Activated CD4-positive, alpha-beta T cell treated with anti-CD3 and anti-CD28 coated beads, Interleukin-2, amount 10 ng/mL, durations not matched to agents 7 days and 5 days (primary cell): Measurements from ENCODE around the gene NCAN. TPM values are rescaled to one million over a fixed set of nuclear protein-coding genes. Genes with fewer than 3 reads are reported as not detected.
A peak's percentile ranks its signal among the peaks of the same experiment; 100 is the strongest.
"Not testable (repeated sequence)": the region's sequence is repeated elsewhere in the genome, so short reads cannot be mapped to it uniquely, and the experiment has no call there.

Experiments used
- CTCF ChIA-PET: fragments of 350-600 bp; sonication (Branson Sonifier 250); formaldehyde crosslinking; loops from one replicate; lab custom pipeline; 2021; ENCODE audit warnings: antibody characterized with exemption; lab: Charles Lee
- POLR2A ChIA-PET: fragments of 350-600 bp; sonication (Branson Sonifier 250); formaldehyde crosslinking; loops from one replicate; lab custom pipeline; 2021; ENCODE audit warnings: antibody characterized with exemption; lab: Charles Lee
- DNase-seq: peaks from one replicate; pipeline ENCODE4 v3.0.0-alpha.2; 2020
- H3K27ac Mint-ChIP-seq: one replicate; pipeline ENCODE4 v1.8.0; 2021; ENCODE audit warnings: mild to moderate bottlenecking, moderate library complexity, mixed read lengths
- H3K27me3 Mint-ChIP-seq: one replicate; pipeline ENCODE4 v1.8.0; 2021; ENCODE audit warnings: mixed read lengths
- H3K36me3 Mint-ChIP-seq: one replicate; pipeline ENCODE4 v1.8.0; 2021; ENCODE audit warnings: low read depth, mixed read lengths
- H3K4me1 Mint-ChIP-seq: one replicate; pipeline ENCODE4 v1.8.0; 2021; ENCODE audit warnings: mixed read lengths
- H3K4me3 Mint-ChIP-seq: one replicate; pipeline ENCODE4 v1.8.0; 2021; ENCODE audit warnings: mild to moderate bottlenecking, moderate library complexity, mixed read lengths
- H3K9me3 Mint-ChIP-seq: one replicate; pipeline ENCODE4 v1.8.0; 2021; ENCODE audit warnings: mixed read lengths
- total RNA-seq, 2 experiments: library from RNA; stranded (reverse); gene quantifications; one replicate each; pipeline ENCODE4 v1.2.3, GENCODE V29; 2021

The NCAN gene
- total RNA-seq, result not detected

DNA sequence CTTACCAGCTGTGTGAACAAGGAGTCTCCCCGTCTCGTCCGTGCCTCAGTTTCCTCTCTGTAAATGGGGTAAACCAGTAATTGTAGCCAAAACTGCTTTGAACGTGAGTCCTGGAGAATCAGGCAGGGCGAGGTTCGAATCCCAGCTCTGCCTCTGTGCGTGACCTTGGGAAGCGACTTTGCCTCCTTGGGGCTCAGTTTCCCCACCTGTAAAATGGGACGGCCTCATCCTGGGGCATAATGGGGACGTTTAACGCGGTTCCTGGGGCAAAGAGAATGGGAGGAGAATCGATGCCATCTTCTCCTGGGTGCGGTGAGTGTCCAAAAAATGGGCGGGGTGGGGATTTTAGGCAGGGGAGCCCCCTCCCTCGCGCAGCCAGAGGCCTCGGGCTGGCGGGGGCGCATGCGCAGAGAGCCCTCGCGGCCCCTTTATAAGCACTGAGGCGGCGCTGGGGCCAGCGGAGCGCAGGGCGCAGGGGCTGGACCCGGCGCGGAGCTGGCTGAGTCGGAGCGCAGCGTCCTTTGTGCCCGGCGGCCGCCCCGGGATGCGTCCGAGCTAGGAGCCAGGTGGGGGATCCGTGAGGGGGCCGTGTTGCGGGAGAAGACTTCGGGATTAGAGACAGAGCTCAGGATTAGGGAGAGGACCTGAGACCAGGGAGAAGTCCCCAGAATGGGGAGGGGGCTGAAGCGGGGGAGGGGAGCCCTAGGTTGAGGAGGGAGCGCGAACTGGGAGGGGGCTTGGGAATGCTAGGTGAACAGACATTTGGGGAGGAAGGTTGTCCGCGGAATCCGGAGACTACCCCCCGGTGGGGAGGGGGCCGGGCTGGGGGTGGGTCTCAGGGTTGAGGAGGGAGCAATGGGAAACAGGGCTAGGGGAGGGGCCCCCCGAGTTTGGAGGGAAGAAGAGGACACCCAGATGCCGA lies at the start of gene NCAN:
NCAN (plus strand) TSS at position 460 of the 922 bp plus-strand sequence. CDS start 4,996 bp downstream, outside the sequence.
- peaks cover 2% of the 10 kb centered on the region for H3K36me3 Mint-ChIP-seq
- H3K27ac Mint-ChIP-seq, result no peak within 1 kb of the TSS
- H3K9me3 Mint-ChIP-seq, result peaks cover 4% of the 10 kb centered on the region
- ChIA-PET POLR2A (no interaction called here), CTCF (no interaction called here)
- H3K27me3 Mint-ChIP-seq, result peaks cover 34% of the 10 kb centered on the region
- peaks cover 14% of the 10 kb centered on the region for H3K4me1 Mint-ChIP-seq
- DNase-seq, result no peak
- no peak within 1 kb of the TSS for H3K4me3 Mint-ChIP-seq

DNA sequence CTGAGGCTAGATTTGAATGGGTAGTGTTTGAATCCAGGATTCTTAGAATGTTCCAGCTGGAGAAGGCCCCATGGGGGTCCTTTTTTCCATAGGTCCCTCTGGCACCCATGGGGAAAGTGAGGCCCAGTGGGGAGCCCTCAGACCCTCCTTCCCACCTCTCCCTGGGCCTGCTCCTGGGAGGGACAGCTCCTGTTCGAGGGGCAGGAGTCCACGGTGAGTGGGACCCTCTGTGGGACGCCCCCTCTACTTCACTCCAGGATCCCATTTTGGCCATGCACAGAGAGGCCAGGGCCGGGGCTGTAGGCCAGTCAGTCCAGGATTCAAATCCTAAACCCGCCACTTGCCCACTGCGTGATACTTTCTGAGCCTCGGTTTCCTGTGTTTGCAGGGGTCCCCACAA lies 49.3 kb upstream of the NCAN start:
- ChIA-PET CTCF (interaction anchor here (0.6 kb wide), 1 partner anchor 785 kb away, joined by 3 read pairs; no protein-coding TSS in a partner anchor), POLR2A (no interaction called here)
- Mint-ChIP-seq H3K27me3 (no peaks in the 10 kb centered on the region), H3K4me3 (no peak overlapping the region), H3K27ac (no peak overlapping the region), H3K4me1 (peaks cover 2% of the 10 kb centered on the region), H3K36me3 (peaks cover 2% of the 10 kb centered on the region), H3K9me3 (no peaks in the 10 kb centered on the region)
- no peak for DNase-seq

GRCh38 chr19:19165396-19165795 lies 46.4 kb upstream of the NCAN start:
- H3K27me3 Mint-ChIP-seq, result no peaks in the 10 kb centered on the region
- H3K27ac Mint-ChIP-seq, result no peak overlapping the region
- peaks cover 4% of the 10 kb centered on the region for H3K36me3 Mint-ChIP-seq
- ChIA-PET CTCF (no interaction called here), POLR2A (no interaction called here)
- DNase-seq, result no peak
- H3K4me3 Mint-ChIP-seq, result no peak overlapping the region
- no peaks in the 10 kb centered on the region for H3K9me3 Mint-ChIP-seq
- H3K4me1 Mint-ChIP-seq, result peaks cover 11% of the 10 kb centered on the region

DNA sequence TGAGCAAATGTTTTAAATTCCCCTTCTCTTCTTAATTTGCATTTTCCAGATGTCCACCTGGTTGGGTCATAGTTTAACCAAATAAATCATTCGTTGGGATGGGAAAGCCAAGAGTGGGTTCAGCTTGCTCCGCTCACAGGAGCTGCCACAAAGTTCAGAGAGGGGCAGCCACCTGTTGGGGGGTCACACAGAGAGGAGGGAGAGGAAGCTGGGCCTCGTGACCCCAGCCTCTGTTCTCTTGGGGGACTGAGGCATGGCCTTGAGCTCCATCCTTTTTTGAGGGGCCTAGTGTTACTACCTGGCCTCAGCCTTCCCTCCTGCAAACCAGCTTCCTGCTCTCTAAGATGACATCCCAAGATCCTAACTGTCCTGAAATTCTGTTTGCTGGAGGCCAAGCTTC lies 44.1 kb upstream of the NCAN start:
- ChIA-PET CTCF (no interaction called here), POLR2A (no interaction called here)
- Mint-ChIP-seq H3K4me3 (no peak overlapping the region), H3K9me3 (no peaks in the 10 kb centered on the region), H3K27ac (no peak overlapping the region), H3K36me3 (peaks cover 2% of the 10 kb centered on the region), H3K27me3 (no peaks in the 10 kb centered on the region), H3K4me1 (peaks cover 14% of the 10 kb centered on the region)
- DNase-seq, result no peak

DNA sequence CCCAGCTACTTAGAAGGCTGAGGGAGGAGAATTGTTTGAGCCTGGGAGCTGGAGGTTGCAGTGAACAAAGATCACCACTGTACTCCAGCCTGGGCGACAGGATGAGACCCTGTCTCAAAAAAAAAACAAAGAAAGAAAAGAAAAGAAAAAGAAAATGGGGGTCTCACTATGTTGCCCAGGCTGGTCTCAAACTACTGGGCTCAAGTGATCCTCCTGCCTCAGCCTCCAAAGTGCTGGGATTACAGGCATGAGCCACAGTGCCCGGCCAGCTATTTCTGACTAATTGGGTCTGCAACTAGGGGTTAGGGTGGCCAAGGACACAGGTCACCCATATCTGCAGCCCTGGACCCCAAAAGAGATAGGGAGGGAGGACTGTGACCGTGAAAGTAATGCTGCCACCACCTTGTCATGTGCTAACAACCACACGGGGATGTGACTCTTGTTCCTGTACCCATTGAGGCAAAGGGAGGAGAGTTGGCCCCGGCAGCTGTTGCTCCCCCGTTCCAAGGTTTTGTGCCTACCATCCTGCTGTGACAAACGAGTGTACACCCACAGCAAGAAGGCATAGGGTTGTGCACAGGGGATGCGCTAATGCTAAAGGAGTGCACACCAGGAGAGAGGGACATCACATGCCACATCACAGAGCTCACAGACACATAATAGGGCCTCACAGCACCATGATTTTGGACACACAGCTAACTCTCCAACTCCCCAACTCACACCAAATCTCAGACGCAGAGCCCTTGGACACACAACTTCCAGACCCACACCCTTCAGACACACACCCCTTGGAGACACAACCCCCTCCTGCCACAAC lies 42.3 kb upstream of the NCAN start:
- H3K9me3 Mint-ChIP-seq, result no peaks in the 10 kb centered on the region

GRCh38 chr19:19170053-19170872 lies 41.5 kb upstream of the NCAN start, which contains the start of gene MEF2B:
Gene MEF2B (minus strand): TSS chr19:19170263. CDS start chr19:19150735, 19,528 bp downstream.
- peaks cover 15% of the 10 kb centered on the region for H3K4me1 Mint-ChIP-seq
- DNase-seq, result peak; percentile 86
- H3K27ac Mint-ChIP-seq, result no peak within 1 kb of the TSS
- H3K4me3 Mint-ChIP-seq, result no peak within 1 kb of the TSS
- ChIA-PET CTCF (interaction anchor here (0.6 kb wide), 1 partner anchor 11 kb away, joined by 3 read pairs; no protein-coding TSS in a partner anchor), POLR2A (no interaction called here)
- no peaks in the 10 kb centered on the region for H3K9me3 Mint-ChIP-seq
- H3K36me3 Mint-ChIP-seq, result peaks cover 2% of the 10 kb centered on the region
- H3K27me3 Mint-ChIP-seq, result no peaks in the 10 kb centered on the region

More for the DNA sequence above, 42.3 kb upstream of the NCAN start:
- DNase-seq, result no peak
- Mint-ChIP-seq H3K4me1 (peaks cover 15% of the 10 kb centered on the region), H3K27me3 (no peaks in the 10 kb centered on the region), H3K36me3 (peaks cover 2% of the 10 kb centered on the region), H3K27ac (no peak overlapping the region), H3K4me3 (no peak overlapping the region)
- CTCF ChIA-PET, result interaction anchor here (0.6 kb wide), 2 partner anchors 8 to 10 kb away, joined by 3 read pairs; no protein-coding TSS in a partner anchor
- POLR2A ChIA-PET, result no interaction called here

DNA sequence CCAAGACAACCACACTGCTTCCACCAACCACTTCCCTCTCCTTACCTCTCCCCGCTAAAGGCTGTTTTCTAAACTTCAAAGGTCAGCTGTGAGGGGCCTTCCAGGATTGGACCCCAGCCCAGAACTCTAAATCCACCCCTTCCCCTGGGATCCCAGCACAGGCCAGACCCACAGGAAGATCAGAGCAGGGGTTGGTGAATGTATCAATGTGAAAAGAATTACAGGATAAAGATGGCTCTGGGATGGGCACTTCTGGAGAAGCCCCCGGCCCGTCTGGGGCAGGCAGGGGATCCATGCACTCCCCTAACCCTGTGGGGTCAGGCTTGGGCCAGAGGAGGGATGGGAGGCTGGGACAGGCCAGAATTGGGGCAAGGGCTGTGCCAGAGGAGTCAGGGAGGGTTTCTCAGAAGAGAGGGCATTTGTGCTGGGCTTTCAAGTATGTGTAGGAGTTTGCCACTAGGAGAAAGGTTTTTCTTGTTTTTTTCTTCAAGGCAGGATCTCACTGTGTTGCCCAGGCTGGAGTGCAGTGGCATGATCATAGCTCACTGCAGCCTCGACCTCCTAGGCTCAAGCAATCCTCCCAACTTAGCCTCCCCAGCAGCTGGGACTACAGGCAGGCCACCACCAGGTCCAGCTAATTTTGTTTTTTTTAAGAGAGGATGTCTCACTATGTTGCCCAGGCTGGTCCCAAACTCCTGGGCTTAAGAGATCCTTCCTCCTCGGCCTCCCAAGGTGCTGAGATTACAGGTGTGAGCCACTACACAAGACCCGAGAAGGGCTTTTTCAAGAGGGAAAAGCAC lies 40.7 kb upstream of the NCAN start:
- CTCF ChIA-PET, result no interaction called here
- POLR2A ChIA-PET, result no interaction called here
- no peak overlapping the region for H3K4me3 Mint-ChIP-seq
- H3K27me3 Mint-ChIP-seq, result no peaks in the 10 kb centered on the region
- no peaks in the 10 kb centered on the region for H3K9me3 Mint-ChIP-seq
- H3K27ac Mint-ChIP-seq, result no peak overlapping the region
- peaks cover 2% of the 10 kb centered on the region for H3K36me3 Mint-ChIP-seq
- H3K4me1 Mint-ChIP-seq, result peaks cover 15% of the 10 kb centered on the region
- no peak for DNase-seq

- ChIA-PET CTCF (no interaction called here), POLR2A (no interaction called here)
- Mint-ChIP-seq H3K27me3 (no peaks in the 10 kb centered on the region), H3K9me3 (no peaks in the 10 kb centered on the region), H3K4me3 (no peak overlapping the region), H3K36me3 (peaks cover 2% of the 10 kb centered on the region), H3K4me1 (peaks cover 15% of the 10 kb centered on the region), H3K27ac (no peak overlapping the region)
- DNase-seq, result no peak
Observed at GRCh38 chr19:19171821-19172532, 39.8 kb upstream of the NCAN start.

GRCh38 chr19:19173243-19173642 lies 38.5 kb upstream of the NCAN start:
- H3K4me1 Mint-ChIP-seq, result peaks cover 15% of the 10 kb centered on the region
- H3K9me3 Mint-ChIP-seq, H3K27ac Mint-ChIP-seq, DNase-seq, H3K36me3 Mint-ChIP-seq, POLR2A ChIA-PET, H3K4me3 Mint-ChIP-seq, H3K27me3 Mint-ChIP-seq: not testable (repeated sequence)
- CTCF ChIA-PET, result interaction anchor here (2.1 kb wide), 1 partner anchor 13 kb away, joined by 14 read pairs; no protein-coding TSS in a partner anchor

DNA sequence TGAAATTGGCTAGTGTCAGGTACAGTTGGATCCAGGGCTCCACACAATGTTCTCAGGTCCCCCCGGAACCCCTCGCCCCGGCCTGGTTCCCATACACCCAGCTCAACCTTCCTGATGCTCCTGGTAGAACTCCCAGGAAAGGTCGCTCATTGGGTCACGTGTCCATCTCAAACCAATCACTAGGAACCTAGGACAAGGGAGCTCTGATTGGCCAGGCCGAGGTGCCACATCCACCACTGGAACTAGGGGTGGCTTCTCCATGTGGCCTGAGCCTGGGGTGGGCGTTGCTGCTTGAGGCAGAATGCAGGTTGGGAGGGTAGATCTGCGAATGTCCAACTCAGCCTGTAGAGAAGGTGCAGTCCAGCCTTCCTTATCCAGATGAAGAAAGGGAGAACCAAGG lies 34.8 kb upstream of the NCAN start:
- ChIA-PET CTCF (interaction anchor here (0.7 to 1.0 kb wide), 2 partner anchors 8 to 13 kb away, joined by 3 to 8 read pairs; no protein-coding TSS in a partner anchor), POLR2A (no interaction called here)
- Mint-ChIP-seq H3K4me3 (no peak overlapping the region), H3K27me3 (no peaks in the 10 kb centered on the region), H3K27ac (no peak overlapping the region), H3K9me3 (no peaks in the 10 kb centered on the region), H3K36me3 (peaks cover 9% of the 10 kb centered on the region), H3K4me1 (peaks cover 1% of the 10 kb centered on the region)
- no peak for DNase-seq
